Thyroid gland (tissue), 4 donors: ENCODE data around the gene CA10. TPM values are rescaled to one million over a fixed set of nuclear protein-coding genes. Genes with fewer than 3 reads are reported as not detected.

Experiments used
- DNase-seq, 2 donors: peaks; one replicate each; pipeline ENCODE4 v3.0.0-alpha.2; 2019
- H3K27ac ChIP-seq, 3 donors: fragments of 200-600 bp; sonication (generic); 1 replicate in 2 of 3; 2 replicates in 1 of 3; pipeline ENCODE4 v1.5.1; 2016 to 2019; ENCODE audit warnings: mild to moderate bottlenecking in 1 of 3, moderate library complexity in 1 of 3
- H3K27me3 ChIP-seq: fragments of 200-600 bp; sonication (generic); one replicate; pipeline ENCODE4 v1.5.1; 2019
- H3K36me3 ChIP-seq, 2 donors: fragments of 200-600 bp; sonication (generic); one replicate each; pipeline ENCODE4 v1.5.1; 2016 to 2019
- H3K4me1 ChIP-seq, 2 donors: fragments of 200-600 bp; sonication (generic); one replicate each; pipeline ENCODE4 v1.5.1; 2017 to 2019
- H3K4me3 ChIP-seq, 3 donors: fragments of 200-600 bp; sonication (generic); replicated peaks in 1 of 3; 1 replicate in 2 of 3; 2 replicates in 1 of 3; pipeline ENCODE4 v1.5.1; 2016; ENCODE audit warnings: mild to moderate bottlenecking in 1 of 3
- H3K9me3 ChIP-seq: fragments of 200-600 bp; sonication (generic); one replicate; pipeline ENCODE4 v1.5.1; 2017
- CTCF ChIP-seq, 6 experiments: fragments of 200-600 bp in 3 of 6; fragments of 450-650 bp in 3 of 6; sonication (generic) in 3 of 6; IDR thresholded peaks; one replicate each; pipeline ENCODE4 v1.5.1; 2016 to 2019; ENCODE audit warnings: antibody characterized with exemption in 6 of 6, mild to moderate bottlenecking in 2 of 6, inconsistent platforms in 1 of 6, moderate library complexity in 1 of 6
- POLR2A ChIP-seq, 2 donors: fragments of 450-650 bp; IDR thresholded peaks; one replicate each; pipeline ENCODE4 v1.6.1; 2017; ENCODE audit warnings: antibody characterized with exemption in 2 of 2, mild to moderate bottlenecking in 2 of 2, moderate library complexity in 1 of 2
- WGBS, 2 donors: methylation state at CpG; one replicate each; pipeline ENCODE4 v1.1.5; 2017; 5-methylcytosine and 5-hydroxymethylcytosine counted together
- intact Hi-C: fragments of 100-400 bp; cut with DNase I; formaldehyde crosslinking; loops from one replicate; pipeline ENCODE4 v1.15.1; 2023
- total RNA-seq, 4 donors: library from RNA; depleted of rRNA; stranded (reverse); fragments of >200 nt; gene quantifications; one replicate each; pipeline ENCODE4 v1.2.3, GENCODE V29; 2016

CA10 gene
- total RNA-seq, 4 donors from 2014 or later: not detected

DNA sequence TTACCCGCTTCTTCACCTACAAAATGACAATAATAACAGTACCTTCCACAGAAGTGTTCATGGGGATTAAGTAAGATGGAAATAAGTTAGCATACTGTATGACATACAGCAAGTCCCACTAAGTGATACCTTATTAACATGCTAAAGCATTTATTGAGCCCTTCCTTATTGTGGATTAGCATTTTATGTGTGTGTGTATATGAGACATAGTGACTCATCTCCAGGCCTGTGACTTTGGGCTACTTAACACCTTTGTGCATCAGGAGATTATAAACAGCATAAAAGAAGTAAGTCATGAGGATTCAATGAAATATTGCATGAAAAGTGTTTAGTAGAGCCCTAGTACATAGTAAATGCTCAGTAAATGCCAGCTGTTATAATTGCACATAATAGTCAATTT, 52.9 kb downstream of the CA10 start:
- intact Hi-C loops: no loop called here
- TF ChIP-seq CTCF (IDR thresholded peaks at IDR 0.05) (no peak), POLR2A (IDR thresholded peaks at IDR 0.05) (no peak)
- H3K4me3 ChIP-seq: no peak overlapping the region
- no peaks in the 10 kb centered on the region for H3K4me1 ChIP-seq
- H3K9me3 ChIP-seq: no peaks in the 10 kb centered on the region
- no peak for DNase-seq
- no peaks in the 10 kb centered on the region for H3K36me3 ChIP-seq
- H3K27ac ChIP-seq: no peak overlapping the region
- no peaks in the 10 kb centered on the region for H3K27me3 ChIP-seq
- WGBS, 2 donors: 97 to 100% methylated on average over 1 of the region's 1 CpG

DNA sequence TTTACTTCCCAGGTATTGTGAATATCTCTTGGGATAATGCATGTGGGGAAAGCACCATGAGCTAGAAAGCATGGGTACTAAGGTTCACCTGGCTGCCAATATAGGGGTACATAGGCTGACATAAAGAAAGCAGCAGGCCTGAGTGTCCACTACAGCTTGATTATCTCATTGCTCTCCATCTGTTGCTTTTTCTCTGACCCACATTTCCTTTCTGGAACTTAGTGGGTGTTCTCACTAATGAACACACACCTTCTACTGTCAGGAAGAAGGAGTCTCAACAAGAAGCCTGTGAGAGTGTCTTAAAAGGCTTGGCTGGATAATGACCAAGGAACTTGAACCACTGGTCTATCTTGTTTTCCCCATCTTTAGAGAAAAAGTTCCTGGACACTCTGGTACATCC, 62.5 kb downstream of the CA10 start:
- Histone ChIP-seq H3K4me3 (no peak overlapping the region), H3K36me3 (no peaks in the 10 kb centered on the region), H3K9me3 (no peaks in the 10 kb centered on the region), H3K27ac (no peak overlapping the region), H3K27me3 (no peaks in the 10 kb centered on the region), H3K4me1 (no peaks in the 10 kb centered on the region)
- no peak for DNase-seq
- intact Hi-C loops: loop anchor here (5.0 kb wide), 1 partner anchor 334 kb away; no protein-coding TSS in a partner anchor
- TF ChIP-seq POLR2A (IDR thresholded peaks at IDR 0.05): no peak
- no peak for TF ChIP-seq CTCF (IDR thresholded peaks at IDR 0.05)

GRCh38 chr17:52084176-52084575, 74.3 kb downstream of the CA10 start:
- Histone ChIP-seq H3K4me1 (no peaks in the 10 kb centered on the region), H3K27ac (no peak overlapping the region), H3K27me3 (no peaks in the 10 kb centered on the region), H3K4me3 (no peak overlapping the region), H3K9me3 (no peaks in the 10 kb centered on the region), H3K36me3 (no peaks in the 10 kb centered on the region)
- 70 to 79% methylated on average over 2 of the region's 2 CpGs for WGBS, 2 donors
- TF ChIP-seq CTCF (IDR thresholded peaks at IDR 0.05) (no peak), POLR2A (IDR thresholded peaks at IDR 0.05) (no peak)
- intact Hi-C loops: no loop called here
- DNase-seq: no peak

GRCh38 chr17:52079496-52079895, 79.0 kb downstream of the CA10 start:
- Histone ChIP-seq H3K9me3 (no peaks in the 10 kb centered on the region), H3K4me3 (no peak overlapping the region), H3K36me3 (no peaks in the 10 kb centered on the region), H3K4me1 (no peaks in the 10 kb centered on the region), H3K27me3 (no peaks in the 10 kb centered on the region), H3K27ac (no peak overlapping the region)
- TF ChIP-seq CTCF (IDR thresholded peaks at IDR 0.05) (no peak), POLR2A (IDR thresholded peaks at IDR 0.05) (no peak)
- DNase-seq: no peak
- 80 to 82% methylated on average over 4 of the region's 4 CpGs for WGBS, 2 donors
- intact Hi-C loops: no loop called here

- Histone ChIP-seq H3K27me3 (no peaks in the 10 kb centered on the region), H3K36me3 (no peaks in the 10 kb centered on the region), H3K4me1 (no peaks in the 10 kb centered on the region), H3K9me3 (no peaks in the 10 kb centered on the region), H3K4me3 (no peak overlapping the region), H3K27ac (no peak overlapping the region)
- WGBS, 2 donors: 80 to 85% methylated on average over 5 of the region's 5 CpGs
- DNase-seq: no peak
- TF ChIP-seq POLR2A (IDR thresholded peaks at IDR 0.05) (no peak), CTCF (IDR thresholded peaks at IDR 0.05) (no peak)
- intact Hi-C loops: no loop called here
These were observed 86.8 kb downstream of the CA10 start for GRCh38 chr17:52071712-52072111.
